Subcutaneous abdominal adipose tissue (tissue), 5 donors: Measurements from ENCODE around the gene SEC24B.
"Not testable (repeated sequence)": the region's sequence is repeated elsewhere in the genome, so short reads cannot be mapped to it uniquely, and the experiment has no call there.

Source experiments
- H3K27ac ChIP-seq: one replicate; pipeline ENCODE4 v1.7.0; 2013; ENCODE audit warnings: low read depth, mild to moderate bottlenecking, inconsistent platforms, low read length, moderate library complexity
- H3K27me3 ChIP-seq, 5 donors: one replicate each; pipeline ENCODE4 v1.7.0; 2013; ENCODE audit warnings: low read length in 5 of 5, inconsistent platforms in 1 of 5; ENCODE audit not compliant: control insufficient read depth in 5 of 5, insufficient read depth in 4 of 5
- H3K36me3 ChIP-seq, 5 donors: one replicate each; pipeline ENCODE4 v1.7.0; 2013; ENCODE audit warnings: low read length in 5 of 5; ENCODE audit not compliant: control insufficient read depth in 5 of 5, insufficient read depth in 5 of 5
- H3K4me1 ChIP-seq, 5 donors: one replicate each; pipeline ENCODE4 v1.7.0; 2013; ENCODE audit warnings: low read length in 5 of 5, mild to moderate bottlenecking in 3 of 5, moderate library complexity in 1 of 5; ENCODE audit not compliant: control insufficient read depth in 5 of 5, insufficient read depth in 5 of 5
- H3K4me3 ChIP-seq, 5 donors: one replicate each; pipeline ENCODE4 v1.7.0; 2013; ENCODE audit warnings: low read length in 5 of 5, low read depth in 1 of 5
- H3K9ac ChIP-seq, 5 donors: one replicate each; pipeline ENCODE4 v1.7.0; 2013; ENCODE audit warnings: low read length in 5 of 5, mild to moderate bottlenecking in 4 of 5, moderate library complexity in 3 of 5
- H3K9me3 ChIP-seq, 5 donors: one replicate each; pipeline ENCODE4 v1.7.0; 2013; ENCODE audit warnings: low read length in 5 of 5; ENCODE audit not compliant: control insufficient read depth in 5 of 5
- donor health status: healthy.
- donor health status: healthy.
- donor health status: healthy.
- donor health status: healthy.
- donor health status: healthy.

SEC24B gene

DNA sequence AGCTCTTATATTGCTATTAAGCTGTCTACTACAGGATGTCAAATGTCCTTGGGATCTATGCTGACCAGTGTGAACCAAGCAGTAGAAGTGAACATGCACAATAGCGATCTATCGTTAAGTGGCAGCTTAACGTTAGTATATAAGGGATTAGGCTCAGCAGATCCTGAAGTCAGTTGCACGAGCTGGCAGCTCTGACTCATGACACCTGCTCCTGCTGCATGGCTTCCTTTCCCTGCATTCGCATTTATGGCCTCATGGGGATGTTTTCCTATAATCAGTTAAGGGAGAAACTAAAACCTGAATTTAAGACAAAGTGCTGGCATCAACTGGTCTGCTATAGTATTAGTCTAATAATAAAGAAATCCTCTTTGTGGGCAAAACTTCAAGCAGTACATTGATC lies 113.8 kb downstream of the SEC24B start:
- H3K27me3 ChIP-seq, result no peaks in the 10 kb centered on the region
- H3K36me3 ChIP-seq, result peaks cover 12 to 24% (median 20%) of the 10 kb centered on the region in 5 donors
- no peak overlapping the region for H3K27ac ChIP-seq
- H3K4me1 ChIP-seq, result peaks cover 0 to 5% (median 0%) of the 10 kb centered on the region in 5 donors
- peaks cover 0 to 3% (median 0%) of the 10 kb centered on the region in 5 donors for H3K9me3 ChIP-seq
- no peak overlapping the region for H3K4me3 ChIP-seq
- no peak overlapping the region for H3K9ac ChIP-seq

DNA sequence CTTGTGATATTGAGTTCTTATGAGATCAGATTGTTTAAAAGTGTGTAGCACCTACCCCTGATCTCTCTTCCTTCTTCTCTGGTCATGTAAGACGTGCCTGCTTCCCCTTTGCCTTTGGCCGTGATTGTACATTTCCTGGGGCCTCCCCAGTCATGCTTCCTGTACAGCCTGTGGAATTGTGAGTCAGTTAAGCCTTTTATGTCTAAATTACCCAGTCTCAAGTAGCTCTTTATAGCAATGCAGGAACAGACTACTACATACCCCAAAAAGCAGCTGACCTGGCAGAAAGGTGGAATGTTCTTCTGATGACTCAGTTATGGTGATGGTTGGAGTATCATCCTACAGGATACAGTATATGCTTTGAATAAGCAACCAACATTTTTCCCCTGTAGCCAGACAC lies 115.0 kb downstream of the SEC24B start:
- Histone ChIP-seq H3K4me1 (peaks cover 0 to 5% (median 0%) of the 10 kb centered on the region in 5 donors), H3K9me3 (peaks cover 0 to 3% (median 0%) of the 10 kb centered on the region in 5 donors), H3K4me3 (no peak overlapping the region), H3K27ac (peak overlapping the region; percentile 54), H3K27me3 (no peaks in the 10 kb centered on the region), H3K9ac (no peak overlapping the region), H3K36me3 (peaks cover 8 to 17% (median 11%) of the 10 kb centered on the region in 5 donors)

DNA sequence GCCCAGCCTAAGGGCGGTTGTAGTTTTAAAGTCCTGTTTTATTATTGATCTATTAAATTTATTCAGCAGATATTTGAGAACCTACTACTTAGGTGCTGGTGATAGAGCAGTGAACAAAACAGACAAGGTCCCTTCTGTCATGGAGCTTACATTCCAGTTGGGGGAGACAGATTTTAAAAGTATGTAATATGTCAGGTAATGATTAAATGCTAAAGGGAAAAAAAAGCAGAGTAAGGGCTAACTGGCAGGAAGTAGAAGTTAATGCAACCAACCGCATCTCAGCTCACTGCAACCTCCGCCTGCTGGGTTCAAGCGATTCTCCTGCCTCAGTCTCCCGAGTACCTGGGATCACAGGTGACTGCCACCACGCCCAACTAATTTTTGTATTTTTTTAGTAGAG lies 118.6 kb downstream of the SEC24B start:
- no peak overlapping the region for H3K27ac ChIP-seq
- no peak overlapping the region for H3K4me3 ChIP-seq
- H3K27me3 ChIP-seq, result no peaks in the 10 kb centered on the region
- peaks cover 0 to 3% (median 0%) of the 10 kb centered on the region in 5 donors for H3K9me3 ChIP-seq
- H3K36me3 ChIP-seq, result peaks cover 0 to 7% (median 2%) of the 10 kb centered on the region in 5 donors
- H3K4me1 ChIP-seq, result peaks cover 0 to 5% (median 0%) of the 10 kb centered on the region in 5 donors
- H3K9ac ChIP-seq, result no peak overlapping the region

DNA sequence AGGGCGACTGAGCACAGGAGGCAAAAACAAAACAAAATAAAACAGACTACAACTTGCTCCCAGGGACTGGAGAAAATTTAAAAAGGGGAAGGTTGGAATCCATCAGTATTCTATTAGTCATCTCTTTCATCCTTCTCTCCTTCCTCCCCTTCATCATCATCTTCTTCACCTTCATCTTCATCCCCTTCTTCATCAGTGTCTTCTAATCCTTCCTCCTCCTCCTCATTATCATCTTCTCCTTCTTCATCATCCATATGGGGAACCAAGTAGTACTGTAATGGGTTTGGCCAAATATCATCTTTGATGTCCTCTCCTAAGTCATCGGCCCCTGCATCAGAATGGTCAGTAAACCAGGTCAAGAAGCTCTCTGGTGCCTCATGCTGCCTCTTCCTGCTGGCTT lies 119.5 kb downstream of the SEC24B start:
- H3K27me3 ChIP-seq, result no peaks in the 10 kb centered on the region
- H3K36me3 ChIP-seq, result peaks cover 0 to 7% (median 0%) of the 10 kb centered on the region in 5 donors
- H3K9ac ChIP-seq, result no peak overlapping the region
- H3K4me1 ChIP-seq, result peaks cover 0 to 4% (median 0%) of the 10 kb centered on the region in 5 donors
- no peak overlapping the region for H3K27ac ChIP-seq
- H3K4me3 ChIP-seq, result no peak overlapping the region
- H3K9me3 ChIP-seq, result peaks cover 0 to 3% (median 0%) of the 10 kb centered on the region in 5 donors

DNA sequence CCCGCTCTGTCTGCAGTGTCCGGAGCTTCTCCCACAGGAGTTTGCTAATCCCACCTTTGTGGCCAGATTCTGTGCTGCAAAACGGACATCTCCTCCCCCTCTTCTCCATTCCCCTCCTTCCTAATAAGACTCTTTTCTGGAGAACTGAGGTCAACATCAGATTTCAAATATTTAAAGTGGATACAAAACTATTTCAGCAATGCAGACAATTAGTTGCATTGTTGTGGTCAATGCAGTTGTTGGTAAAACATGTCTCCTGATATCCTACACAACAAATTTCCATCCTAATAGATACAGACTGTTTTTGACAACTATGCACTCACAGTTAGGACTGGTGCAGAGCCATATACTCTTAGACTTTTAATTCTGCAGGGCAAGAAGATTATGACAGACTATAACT lies 121.4 kb downstream of the SEC24B start:
- Histone ChIP-seq H3K4me1 (peaks cover 0 to 10% (median 7%) of the 10 kb centered on the region in 5 donors), H3K4me3 (no peak overlapping the region), H3K36me3 (no peaks in the 10 kb centered on the region), H3K9me3 (peaks cover 0 to 2% (median 0%) of the 10 kb centered on the region in 5 donors), H3K27ac (no peak overlapping the region), H3K27me3 (no peaks in the 10 kb centered on the region), H3K9ac (no peak overlapping the region)

DNA sequence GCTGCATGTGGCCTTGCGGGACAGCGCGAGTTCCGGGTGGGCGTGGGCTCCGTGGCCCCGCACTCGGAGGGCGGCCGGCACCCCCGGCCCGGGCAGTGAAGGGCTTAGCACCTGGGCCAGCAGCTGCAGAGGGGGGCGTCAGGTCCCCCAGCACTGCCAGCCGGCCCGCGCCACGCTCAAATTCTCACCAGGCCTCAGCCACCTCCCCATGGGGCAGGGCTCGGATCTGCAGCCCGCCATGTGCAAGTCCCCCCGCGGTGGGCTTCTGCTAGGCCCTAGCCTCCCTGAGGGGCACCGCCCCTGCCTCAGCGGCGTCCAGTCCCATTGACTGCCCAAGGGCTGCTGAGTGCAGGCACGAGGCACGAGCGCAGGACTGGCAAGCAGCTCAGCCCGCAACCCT lies 123.8 kb downstream of the SEC24B start:
- no peak overlapping the region for H3K4me3 ChIP-seq
- H3K36me3 ChIP-seq, result no peaks in the 10 kb centered on the region
- H3K9me3 ChIP-seq, result peaks cover 0 to 2% (median 0%) of the 10 kb centered on the region in 5 donors
- H3K4me1 ChIP-seq, result peaks cover 0 to 31% (median 25%) of the 10 kb centered on the region in 5 donors
- no peaks in the 10 kb centered on the region for H3K27me3 ChIP-seq
- H3K27ac ChIP-seq, result no peak overlapping the region
- H3K9ac ChIP-seq, result no peak overlapping the region

DNA sequence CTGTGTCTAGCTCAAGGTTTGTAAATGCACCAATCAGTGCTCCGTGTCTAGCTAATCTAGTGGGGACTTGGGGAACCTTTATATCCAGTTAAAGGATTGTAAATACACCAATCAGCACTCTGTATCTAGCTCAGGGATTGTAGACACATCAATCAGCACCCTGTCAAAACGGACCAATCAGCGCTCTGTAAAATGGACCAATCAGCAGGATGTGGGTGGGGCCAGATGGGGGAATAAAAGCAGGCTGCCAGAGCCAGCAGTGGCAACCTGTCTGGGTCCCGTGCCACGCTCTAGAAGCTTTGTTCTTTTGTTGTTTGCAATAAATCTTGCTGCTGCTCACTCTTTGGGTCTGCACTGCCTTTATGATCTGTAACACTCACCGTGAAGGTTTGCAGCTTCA lies 124.5 kb downstream of the SEC24B start:
- H3K9ac ChIP-seq, H3K9me3 ChIP-seq, H3K36me3 ChIP-seq, H3K27me3 ChIP-seq, H3K27ac ChIP-seq, H3K4me3 ChIP-seq: not testable (repeated sequence)
- peaks cover 0 to 31% (median 25%) of the 10 kb centered on the region in 5 donors for H3K4me1 ChIP-seq

DNA sequence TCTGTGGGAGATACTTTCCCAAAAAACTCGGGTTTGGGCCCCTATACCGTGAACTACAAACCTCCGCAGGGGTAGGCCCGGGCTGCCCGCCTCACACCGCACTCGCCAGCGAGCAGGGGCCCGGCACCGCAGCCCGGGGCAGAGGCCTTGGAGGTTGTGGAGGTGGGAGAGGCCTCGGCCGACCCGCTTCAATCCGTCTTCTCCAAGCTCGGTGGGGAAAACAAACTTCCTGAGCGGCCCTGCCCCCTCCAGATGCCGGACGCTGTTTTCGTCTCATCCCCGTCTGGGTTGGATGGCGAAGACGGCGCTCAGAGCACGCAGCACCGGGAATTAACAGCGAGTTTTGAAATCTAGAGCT lies 126.0 kb downstream of the SEC24B start:
- H3K36me3 ChIP-seq, result no peaks in the 10 kb centered on the region
- no peaks in the 10 kb centered on the region for H3K27me3 ChIP-seq
- H3K27ac ChIP-seq, result peak overlapping the region; percentile 37
- peaks cover 0 to 2% (median 0%) of the 10 kb centered on the region in 5 donors for H3K9me3 ChIP-seq
- peak overlapping the region; percentile 73 to 85 (median 79) for H3K4me3 ChIP-seq
- H3K9ac ChIP-seq, result peak overlapping the region in 4 of 5 donors; percentile 71 to 81 (median 72)
- peaks cover 0 to 31% (median 25%) of the 10 kb centered on the region in 5 donors for H3K4me1 ChIP-seq

DNA sequence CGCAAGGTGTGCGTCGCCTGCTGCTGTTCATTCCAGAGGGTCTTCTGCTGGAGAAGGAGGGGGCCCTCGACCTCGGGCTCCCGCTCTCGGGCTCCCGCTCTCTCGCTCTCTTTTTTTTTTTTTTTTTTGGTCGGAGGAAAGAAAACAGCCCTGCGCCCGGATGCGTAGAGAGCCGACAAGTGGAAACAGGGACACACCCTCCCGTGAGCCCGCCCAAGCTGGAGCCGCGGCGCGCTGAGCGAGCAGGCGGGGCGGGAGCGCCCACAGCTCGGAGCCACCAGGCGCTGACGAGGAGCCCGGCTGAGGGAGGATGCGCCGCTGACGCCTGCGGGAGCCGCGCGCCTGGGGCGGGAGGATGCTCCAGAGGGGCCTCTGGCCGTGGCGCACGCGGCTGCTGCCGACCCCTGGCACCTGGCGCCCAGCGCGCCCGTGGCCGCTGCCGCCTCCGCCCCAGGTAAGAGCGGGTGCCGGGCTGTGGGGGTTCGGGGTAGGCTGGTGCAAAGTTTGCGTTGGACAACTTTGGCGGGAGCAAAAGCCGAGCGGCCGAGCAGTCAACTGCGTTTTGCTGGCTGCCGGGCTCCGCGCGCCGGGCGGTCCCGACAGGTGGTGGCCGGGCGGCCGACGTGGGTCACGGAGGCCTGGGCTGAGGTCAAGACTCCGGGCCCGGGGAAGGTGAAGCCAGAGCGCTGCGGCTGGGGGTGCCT lies 126.5 kb downstream of the SEC24B start, which contains the start of gene MCUB:
Gene MCUB (plus strand): TSS at position 264 of the 704 bp plus-strand sequence. CDS start 92 bp downstream, at position 356.
- Histone ChIP-seq H3K36me3 (no peaks in the 10 kb centered on the region), H3K27me3 (no peaks in the 10 kb centered on the region), H3K27ac (peak within 1 kb of the TSS; percentile 37), H3K9ac (peak within 1 kb of the TSS in 4 of 5 donors; percentile 73 to 82 (median 79)), H3K9me3 (peaks cover 0 to 2% (median 0%) of the 10 kb centered on the region in 5 donors), H3K4me1 (peaks cover 0 to 31% (median 25%) of the 10 kb centered on the region in 5 donors), H3K4me3 (peak within 1 kb of the TSS; percentile 76 to 85 (median 80))

DNA sequence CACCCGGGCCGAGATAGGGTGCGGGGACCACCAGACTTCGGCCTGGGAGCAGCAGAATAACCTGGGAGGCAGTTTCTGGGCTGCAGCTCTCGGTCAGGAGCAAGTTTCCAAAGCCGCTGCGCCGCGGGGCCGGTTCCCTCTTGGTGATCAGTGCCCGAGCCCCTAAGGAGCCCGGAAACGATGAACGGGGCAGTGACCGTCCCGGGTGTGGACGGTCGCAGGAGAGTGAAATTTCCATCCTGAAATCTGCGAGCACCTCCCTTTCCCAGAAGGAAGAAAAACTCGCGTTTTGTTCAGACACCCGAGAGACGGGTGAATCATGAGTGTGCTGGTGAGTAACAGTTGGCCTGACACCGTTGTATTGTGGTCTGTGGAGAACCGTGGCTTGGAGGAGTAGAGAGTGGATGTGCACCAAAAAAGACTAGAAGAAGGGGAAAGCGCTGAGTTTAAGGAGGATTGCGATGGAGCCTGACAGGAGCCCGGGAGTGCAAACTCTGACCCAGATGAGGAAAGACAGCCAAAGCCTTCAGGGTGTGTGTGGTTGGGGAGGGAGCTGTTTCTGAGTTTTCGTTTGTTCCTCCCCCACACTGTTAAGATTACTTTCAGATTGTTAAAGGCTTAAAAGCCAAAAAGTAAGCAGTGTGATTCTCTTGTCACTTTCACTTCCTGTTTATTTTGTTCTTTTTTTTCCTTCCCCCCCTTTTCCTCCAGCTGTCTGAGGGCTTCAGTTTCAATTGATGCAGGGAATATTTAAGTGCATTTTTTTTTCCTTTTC lies 127.3 kb downstream of the SEC24B start:
- Histone ChIP-seq H3K4me1 (peaks cover 0 to 31% (median 25%) of the 10 kb centered on the region in 5 donors), H3K4me3 (peak overlapping the region; percentile 76 to 85 (median 80)), H3K27ac (peak overlapping the region; percentile 37), H3K27me3 (no peaks in the 10 kb centered on the region), H3K9ac (peak overlapping the region in 4 of 5 donors; percentile 69 to 82 (median 79)), H3K36me3 (no peaks in the 10 kb centered on the region), H3K9me3 (peaks cover 0 to 2% (median 0%) of the 10 kb centered on the region in 5 donors)
